KOPT-K1 (cell line): ENCODE data around the gene DPYSL3.
"Not testable (repeated sequence)": the region's sequence is repeated elsewhere in the genome, so short reads cannot be mapped to it uniquely, and the experiment has no call there.

ENCODE experiments used
- H3K27ac ChIP-seq: fragments of 200-600 bp; sonication (generic); 2 replicates; pipeline ENCODE4 v1.5.1; 2016; ENCODE audit warnings: antibody characterized with exemption, mild to moderate bottlenecking, low read depth, low read length; ENCODE audit not compliant: poor library complexity, severe bottlenecking
- H3K36me3 ChIP-seq: fragments of 200-600 bp; sonication (generic); 2 replicates; pipeline ENCODE4 v1.5.1; 2017; ENCODE audit warnings: antibody characterized with exemption, mild to moderate bottlenecking, low read length, moderate library complexity; ENCODE audit not compliant: insufficient read depth
- H3K9me3 ChIP-seq: fragments of 200-600 bp; sonication (generic); 2 replicates; pipeline ENCODE4 v1.5.1; 2017; ENCODE audit warnings: antibody characterized with exemption, low read length, mild to moderate bottlenecking; ENCODE audit not compliant: insufficient read depth, poor library complexity, severe bottlenecking

The DPYSL3 gene

DNA sequence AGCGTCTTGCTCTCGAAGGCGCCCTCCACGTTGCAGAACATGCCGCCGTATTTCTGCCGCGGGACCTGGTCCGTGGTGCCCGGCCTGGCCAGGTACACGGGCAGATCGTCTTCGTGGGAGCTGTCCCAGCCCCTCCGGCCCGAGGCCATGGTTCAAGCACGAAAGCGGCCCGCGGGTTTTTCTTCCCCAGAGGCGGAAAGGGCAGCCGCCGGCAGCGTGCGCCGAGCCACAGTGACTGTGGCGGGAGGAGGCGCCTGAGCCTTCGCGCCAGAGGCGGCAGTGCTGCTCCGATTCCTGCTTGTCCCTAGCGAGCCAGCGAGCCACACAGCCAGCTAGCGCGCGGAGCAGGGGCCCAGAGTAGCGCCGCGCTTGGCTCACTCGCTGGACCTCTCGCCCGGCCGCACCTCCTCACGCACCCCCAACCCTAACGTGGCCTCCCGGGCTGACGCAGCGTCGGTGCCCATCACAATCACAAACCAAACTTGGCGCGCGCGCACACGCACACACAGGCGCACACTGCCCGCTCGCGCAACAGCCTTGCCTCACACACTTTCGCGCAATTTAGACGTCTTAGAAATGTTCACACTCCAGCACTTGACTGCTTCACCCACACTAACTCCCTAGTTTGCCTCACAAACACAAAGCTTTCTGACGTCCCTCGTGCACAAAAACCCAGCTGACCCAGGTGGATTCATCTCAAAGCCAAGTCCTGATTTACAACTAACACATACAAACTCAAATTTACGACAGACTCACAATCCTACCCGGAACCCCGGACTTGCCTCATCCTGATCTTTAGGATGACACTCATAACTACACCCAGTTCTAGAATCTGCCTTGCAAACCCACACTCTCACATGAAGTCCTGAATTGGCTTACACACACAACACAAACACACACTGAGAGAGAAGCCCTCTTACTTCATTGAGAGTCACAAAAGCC lies at the start of gene DPYSL3:
DPYSL3 (minus strand) TSS at position 359 of the 942 bp plus-strand sequence; CDS start at position 149, 210 bp downstream.
- no peaks in the 10 kb centered on the region for H3K36me3 ChIP-seq
- H3K27ac ChIP-seq, result no peak within 1 kb of the TSS
- no peaks in the 10 kb centered on the region for H3K9me3 ChIP-seq

DNA sequence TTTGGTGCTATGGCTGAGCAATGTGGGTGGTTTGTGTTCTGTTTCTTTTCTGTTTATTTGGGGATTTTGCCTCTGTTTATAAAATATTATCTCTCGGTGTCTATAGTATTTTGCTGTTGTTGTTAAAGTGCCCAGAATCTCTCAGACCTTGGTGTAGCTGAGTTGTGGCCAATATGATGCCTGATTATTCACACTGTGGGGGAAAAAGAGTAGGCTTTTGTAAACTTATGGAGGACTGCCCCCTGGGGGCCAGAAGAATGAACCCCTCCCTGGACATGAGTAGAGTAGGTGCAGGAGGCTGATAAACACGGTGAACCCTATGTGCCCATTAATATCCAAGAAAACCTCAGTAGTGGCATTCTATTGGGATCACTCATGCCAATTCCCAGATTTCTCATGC lies 49.0 kb upstream of the DPYSL3 start:
- no peaks in the 10 kb centered on the region for H3K9me3 ChIP-seq
- H3K36me3 ChIP-seq, result no peaks in the 10 kb centered on the region
- no peak overlapping the region for H3K27ac ChIP-seq

DNA sequence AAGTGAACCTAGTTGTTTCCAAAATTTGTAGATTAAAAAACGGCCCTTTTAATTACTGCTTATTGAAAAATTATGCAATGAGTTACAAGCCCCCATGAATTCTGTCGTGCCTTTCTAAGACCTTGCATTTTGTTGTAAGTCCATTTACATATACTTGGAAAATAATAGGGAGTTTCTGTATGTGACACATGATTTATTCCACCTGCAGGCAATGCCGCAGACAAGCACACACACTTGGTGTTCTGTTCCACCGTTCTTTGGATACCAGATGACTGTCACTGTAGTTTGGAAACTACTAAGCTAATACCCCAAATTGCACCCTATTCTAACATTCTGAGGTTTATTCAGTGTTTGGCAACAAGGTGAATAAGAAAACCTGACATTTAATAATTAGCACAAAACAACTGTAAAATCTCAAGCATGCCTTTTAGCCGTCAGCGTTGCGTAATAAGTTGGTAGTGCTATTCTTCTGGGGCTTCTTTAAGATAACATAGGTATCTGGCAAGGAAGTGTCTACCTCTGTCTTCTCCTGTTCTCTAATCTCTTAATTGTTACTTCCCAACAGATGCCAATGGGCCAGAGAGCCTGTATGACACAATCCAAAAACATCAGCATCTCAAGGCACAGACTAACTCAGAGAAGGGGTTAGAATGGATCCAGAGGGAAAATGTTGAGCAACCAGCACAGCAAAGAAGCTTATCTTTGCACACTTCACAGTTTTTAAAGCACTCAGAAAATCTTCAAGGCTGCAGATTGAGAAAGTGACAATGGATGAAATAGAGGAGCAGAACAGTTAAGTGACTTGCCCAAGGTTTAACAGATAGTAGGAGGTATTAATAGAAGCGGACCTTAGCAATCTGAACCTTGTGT lies 48.2 kb upstream of the DPYSL3 start:
- no peaks in the 10 kb centered on the region for H3K36me3 ChIP-seq
- H3K27ac ChIP-seq, result no peak overlapping the region
- H3K9me3 ChIP-seq, result no peaks in the 10 kb centered on the region

DNA sequence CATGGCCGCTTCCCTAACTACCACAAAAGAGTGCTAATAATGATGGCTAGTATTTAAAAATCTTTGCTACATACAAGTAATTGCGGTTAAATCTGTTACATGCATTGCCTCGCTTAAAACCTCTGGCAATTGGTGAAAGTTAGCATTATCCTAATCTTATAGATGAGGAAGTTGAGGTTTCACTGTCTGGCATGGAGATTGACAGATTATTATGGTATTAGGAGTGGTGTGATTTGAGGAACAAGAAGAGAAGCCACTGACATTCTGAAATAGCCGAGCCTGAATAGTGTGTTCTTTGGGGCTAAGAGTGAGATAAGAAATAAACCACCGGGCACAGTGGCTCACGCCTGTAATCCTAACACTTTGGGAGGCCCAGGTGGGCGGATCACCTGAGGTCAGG lies 45.3 kb upstream of the DPYSL3 start:
- Histone ChIP-seq H3K36me3 (no peaks in the 10 kb centered on the region), H3K27ac (no peak overlapping the region), H3K9me3 (no peaks in the 10 kb centered on the region)

DNA sequence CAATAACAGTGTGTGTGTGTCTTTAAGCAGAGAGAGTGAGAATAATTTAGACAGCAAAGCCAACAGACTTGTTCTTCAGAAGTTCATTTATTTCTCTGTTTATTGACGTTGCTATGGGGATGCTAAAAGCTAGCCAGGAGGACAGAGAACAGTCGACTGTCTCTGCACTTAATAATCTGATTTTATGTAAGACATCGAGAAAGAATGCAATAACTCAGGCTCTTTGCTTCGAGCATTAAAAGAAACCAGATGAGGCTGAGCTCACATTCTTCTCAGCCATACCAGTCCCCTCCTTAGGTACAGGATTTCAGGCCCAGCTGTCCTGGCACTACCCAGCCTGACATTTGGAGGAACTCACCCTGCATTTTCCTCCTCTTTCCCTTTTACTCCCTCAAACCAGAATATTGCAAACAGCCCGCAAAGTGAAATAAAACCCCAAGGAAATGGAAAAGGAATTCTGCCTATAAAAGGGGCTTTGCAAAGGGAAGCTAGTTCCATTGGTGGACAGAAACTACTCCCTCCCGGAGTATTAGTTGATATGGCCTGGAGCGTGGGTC lies 44.5 kb upstream of the DPYSL3 start:
- Histone ChIP-seq H3K9me3 (no peaks in the 10 kb centered on the region), H3K27ac (no peak overlapping the region), H3K36me3 (no peaks in the 10 kb centered on the region)

- H3K9me3 ChIP-seq, H3K27ac ChIP-seq, H3K36me3 ChIP-seq: not testable (repeated sequence)
Observed at GRCh38 chr5:147553817-147554216, 43.9 kb upstream of the DPYSL3 start.

- no peaks in the 10 kb centered on the region for H3K36me3 ChIP-seq
- no peaks in the 10 kb centered on the region for H3K9me3 ChIP-seq
- H3K27ac ChIP-seq, result no peak overlapping the region
Observed at GRCh38 chr5:147552897-147553296, 43.0 kb upstream of the DPYSL3 start.

GRCh38 chr5:147551677-147552076 lies 41.8 kb upstream of the DPYSL3 start:
- Histone ChIP-seq H3K27ac (no peak overlapping the region), H3K36me3 (no peaks in the 10 kb centered on the region), H3K9me3 (no peaks in the 10 kb centered on the region)

DNA sequence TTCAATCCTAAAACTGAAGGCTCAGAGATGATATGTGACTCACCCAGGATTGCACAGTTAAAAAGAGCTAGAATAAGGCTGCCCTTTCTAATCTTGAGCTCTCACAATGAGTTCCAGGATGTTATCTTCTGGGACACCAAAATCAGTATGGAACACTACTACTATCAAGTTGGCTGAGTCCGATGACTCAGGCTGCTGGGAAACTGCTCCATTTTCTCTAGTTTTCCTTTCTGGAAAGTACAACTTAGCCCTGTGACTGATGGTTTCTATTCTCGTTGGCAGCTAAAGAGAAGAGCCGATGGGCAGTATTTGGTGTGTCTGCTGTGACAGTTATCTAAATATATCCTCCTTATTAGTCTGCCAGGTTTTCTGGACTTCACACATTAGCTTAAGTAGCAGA lies 37.9 kb upstream of the DPYSL3 start:
- Histone ChIP-seq H3K9me3 (no peaks in the 10 kb centered on the region), H3K36me3 (no peaks in the 10 kb centered on the region), H3K27ac (no peak overlapping the region)

DNA sequence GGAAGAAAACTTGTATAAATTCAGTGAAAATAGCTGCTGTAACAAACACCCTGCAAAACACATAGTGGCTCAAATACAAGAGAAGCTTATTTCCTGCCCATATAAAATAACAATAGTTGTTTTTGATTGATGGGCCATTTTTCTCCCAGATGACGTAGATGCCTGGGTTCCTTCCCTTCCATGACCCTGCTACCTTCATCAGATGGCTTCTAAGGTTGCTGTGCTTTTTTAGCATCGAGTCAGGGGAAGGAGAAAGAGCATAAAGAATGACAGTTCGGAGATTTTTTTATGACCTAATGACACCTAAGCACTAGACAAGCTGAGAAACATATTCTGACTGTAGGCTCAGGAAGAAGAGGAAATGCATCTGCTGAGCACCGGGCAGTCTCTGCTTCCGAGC lies 34.7 kb upstream of the DPYSL3 start:
- H3K27ac ChIP-seq, result no peak overlapping the region
- H3K9me3 ChIP-seq, result no peaks in the 10 kb centered on the region
- H3K36me3 ChIP-seq, result no peaks in the 10 kb centered on the region

GRCh38 chr5:147539053-147539452 lies 29.2 kb upstream of the DPYSL3 start:
- no peaks in the 10 kb centered on the region for H3K36me3 ChIP-seq
- H3K27ac ChIP-seq, result no peak overlapping the region
- H3K9me3 ChIP-seq, result no peaks in the 10 kb centered on the region

DNA sequence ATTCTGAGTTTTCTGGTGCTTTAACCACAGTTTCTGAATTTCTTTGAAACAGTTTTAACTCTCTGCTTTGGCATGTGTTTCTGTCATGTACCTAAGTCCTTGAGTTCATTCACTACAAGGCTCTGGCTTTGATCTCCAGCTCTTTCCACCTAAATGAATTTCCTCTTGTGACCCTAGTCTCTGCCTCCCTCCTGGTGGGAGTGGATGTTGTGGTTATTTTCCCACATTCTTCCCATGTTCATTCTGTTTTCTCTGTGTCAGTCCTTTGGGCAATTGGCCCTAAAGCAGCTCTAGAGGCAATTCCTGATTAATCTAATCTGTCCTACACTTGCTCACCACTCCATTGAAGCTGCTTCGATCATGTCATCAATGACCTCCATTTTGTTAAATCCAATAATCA lies 28.4 kb upstream of the DPYSL3 start:
- no peak overlapping the region for H3K27ac ChIP-seq
- H3K36me3 ChIP-seq, result no peaks in the 10 kb centered on the region
- no peaks in the 10 kb centered on the region for H3K9me3 ChIP-seq

- Histone ChIP-seq H3K9me3 (no peaks in the 10 kb centered on the region), H3K27ac (no peak overlapping the region), H3K36me3 (no peaks in the 10 kb centered on the region)
Observed at GRCh38 chr5:147534172-147534951, 24.5 kb upstream of the DPYSL3 start.

DNA sequence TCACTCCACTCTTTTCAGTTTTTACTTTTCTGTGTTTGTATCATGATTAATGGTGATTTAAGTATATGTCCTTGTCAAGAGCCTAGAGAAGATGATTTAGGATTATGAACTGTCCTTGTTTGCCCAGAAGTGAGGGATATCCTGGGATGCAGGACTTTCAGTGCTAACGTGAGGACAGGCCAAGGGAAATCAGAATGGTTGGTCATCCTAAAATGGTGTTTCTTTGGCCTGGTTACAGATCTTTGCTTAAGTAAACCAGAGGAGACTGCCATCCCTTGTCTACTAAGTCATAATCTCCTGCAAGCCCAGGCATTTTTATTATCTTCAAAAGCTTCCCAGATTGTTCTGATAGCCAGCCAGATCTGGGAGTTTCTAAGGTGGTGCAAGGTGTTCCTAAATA lies 22.3 kb upstream of the DPYSL3 start:
- Histone ChIP-seq H3K27ac (no peak overlapping the region), H3K9me3 (no peaks in the 10 kb centered on the region), H3K36me3 (no peaks in the 10 kb centered on the region)
